GM18505 (cell line): ENCODE results near the gene UGCG.
"Not testable (repeated sequence)": the region's sequence is repeated elsewhere in the genome, so short reads cannot be mapped to it uniquely, and the experiment has no call there.

Experiments used
- ATAC-seq: cut with Tn5 transposase; IDR thresholded peaks from one replicate; pipeline ENCODE4 v1.9.1; 2021; ENCODE audit not compliant: unreplicated experiment
- POLR2A ChIP-seq: IDR thresholded peaks from 4 replicates; pipeline ENCODE4 v1.6.1; 2011; ENCODE audit warnings: borderline replicate concordance; ENCODE audit not compliant: insufficient read depth, insufficient read length; ENCODE audit errors: extremely low read depth

The UGCG gene

DNA sequence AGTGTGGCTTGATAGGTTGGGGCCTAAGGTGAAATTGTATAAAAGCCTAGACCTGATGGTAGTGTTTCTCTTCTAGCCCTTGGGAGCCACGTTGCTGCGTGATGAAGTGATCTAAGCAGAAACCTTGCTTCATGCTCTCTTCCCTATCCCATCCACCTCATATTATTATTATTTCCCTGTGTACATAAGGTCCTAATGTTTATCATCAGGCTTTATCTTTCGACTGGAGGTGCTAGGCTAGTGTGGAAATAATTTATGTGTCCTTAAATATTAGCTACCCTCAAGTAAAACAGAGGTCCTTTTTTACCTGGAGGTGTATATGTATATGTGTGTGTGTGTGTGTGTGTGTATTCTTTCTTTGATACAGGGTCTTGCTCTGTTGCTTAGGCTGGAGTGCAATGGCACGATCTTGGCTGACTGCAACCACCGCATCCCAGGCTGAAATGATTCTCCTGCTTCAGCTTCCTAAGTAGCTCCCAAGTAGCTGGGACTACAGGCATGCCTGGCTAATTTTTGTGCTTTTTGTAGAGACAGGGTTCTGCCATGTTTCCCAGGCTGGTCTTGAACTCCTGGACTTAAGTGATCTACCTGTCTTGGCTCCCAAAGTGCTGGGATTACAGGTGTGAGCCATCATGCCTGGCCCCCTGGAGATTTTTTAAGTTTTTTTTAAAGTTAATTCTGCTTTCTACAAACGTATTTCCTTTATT, 3.7 kb downstream of the UGCG start:
- no peak for ATAC-seq
- no peak for TF ChIP-seq POLR2A

DNA sequence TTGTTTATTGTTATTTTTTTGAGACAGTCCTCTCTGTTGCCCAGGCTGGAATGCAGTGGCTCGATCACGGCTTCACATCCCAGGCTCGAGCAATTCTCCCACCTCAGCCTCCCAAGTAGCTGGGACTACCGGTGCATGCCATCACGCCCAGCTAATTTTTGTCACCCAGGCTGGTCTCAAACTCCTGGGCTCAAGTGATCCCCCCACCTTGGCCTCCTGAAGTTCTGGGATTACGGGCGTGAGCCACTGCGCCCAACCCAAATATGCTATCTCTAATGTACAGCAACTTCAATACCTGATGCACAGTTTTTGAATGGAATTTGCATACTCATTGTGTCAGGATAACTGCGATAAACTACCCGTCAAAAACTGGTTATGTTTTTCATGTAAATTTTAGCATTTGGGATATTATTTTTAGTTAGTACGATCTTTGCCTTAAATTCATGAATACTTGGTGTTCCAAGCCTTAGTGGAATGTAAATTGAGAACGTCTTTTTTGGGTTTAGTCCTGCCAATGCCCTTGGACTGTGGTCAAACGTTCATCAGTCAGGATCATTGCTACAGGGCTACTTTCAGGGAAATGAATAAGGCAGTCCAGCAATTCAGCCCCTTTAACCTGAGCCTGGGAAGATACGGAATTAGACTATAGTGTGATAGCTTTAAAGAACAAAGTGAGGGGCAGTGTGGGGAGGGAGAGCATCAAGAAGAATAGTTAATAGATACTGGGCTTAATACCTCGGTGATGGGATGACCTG, 4.4 kb downstream of the UGCG start:
- no peak for ATAC-seq
- no peak for TF ChIP-seq POLR2A

DNA sequence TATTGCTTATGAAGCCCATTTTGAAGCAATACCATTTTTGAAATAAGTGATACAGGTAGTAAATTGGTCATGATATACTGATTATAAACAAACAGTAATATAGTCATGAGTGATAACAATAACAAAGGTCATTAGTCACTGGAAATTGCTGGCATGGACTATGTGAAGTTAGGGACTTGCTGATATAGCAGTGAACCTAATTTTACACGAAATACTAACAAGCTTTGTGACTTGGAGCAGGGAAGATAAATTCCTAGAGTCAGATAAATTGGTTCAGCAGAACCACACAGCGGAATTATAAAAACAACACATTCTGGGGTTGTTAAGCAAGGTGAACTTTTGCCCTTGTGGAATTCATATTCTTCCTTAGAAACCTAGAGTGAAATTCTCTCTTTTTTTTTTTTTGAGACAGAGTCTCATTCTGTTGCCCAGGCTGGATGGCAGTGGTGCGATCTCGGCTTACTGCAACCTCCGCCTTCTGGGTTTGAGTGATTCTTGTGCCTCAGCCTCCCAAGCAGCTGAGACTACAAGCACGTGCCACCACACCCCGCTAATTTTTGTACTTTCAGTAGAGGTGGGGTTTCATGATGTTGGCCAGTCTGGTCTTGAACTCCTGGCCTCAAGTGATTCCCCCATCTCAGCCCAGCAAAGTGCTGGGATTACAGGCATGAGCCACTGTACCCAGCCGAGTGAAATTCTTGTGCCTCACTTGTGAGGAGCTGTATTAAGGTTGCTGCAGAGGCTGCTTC, 6.0 kb downstream of the UGCG start:
- TF ChIP-seq POLR2A = no peak
- ATAC-seq = no peak

DNA sequence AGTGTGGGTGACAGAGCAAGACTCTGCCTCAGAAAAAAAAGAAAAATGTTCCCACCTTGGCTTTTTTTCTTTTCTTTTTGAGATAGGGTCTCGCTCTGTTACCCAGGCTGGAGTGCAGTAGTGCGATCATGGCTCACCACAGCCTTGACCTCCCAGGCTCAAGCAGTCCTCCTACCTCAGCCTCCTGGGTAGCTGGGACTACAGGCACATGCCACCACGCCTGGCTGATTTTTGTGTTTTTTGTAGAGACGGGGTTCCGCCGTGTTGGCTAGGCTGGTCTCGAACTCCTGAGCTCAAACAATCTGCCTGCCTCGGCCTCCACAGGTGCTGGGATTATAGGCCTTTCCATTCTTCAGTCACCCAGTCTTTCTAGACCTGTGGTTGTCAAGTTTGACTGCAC, 6.9 kb downstream of the UGCG start:
- not testable (repeated sequence) for ATAC-seq

DNA sequence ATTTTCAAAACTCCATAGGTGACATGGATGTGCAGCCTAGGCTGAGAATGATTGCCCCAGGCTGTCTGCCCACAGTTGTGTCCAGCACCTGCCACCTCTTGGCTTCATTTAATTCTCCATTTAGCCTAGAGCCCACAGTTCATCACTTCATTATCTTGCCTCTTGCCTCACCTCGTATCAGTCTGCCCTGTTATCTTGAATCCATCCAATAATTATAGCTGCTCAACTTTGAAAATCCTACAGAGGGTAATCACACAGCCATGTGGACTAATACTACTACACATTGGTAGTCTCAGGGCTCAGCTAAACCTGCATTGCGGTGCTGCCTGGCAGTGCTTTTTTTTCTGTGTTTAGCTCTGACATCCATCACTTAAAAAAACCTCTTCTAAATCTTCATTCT, 7.4 kb downstream of the UGCG start:
- no peak for ATAC-seq
- TF ChIP-seq POLR2A = no peak

DNA sequence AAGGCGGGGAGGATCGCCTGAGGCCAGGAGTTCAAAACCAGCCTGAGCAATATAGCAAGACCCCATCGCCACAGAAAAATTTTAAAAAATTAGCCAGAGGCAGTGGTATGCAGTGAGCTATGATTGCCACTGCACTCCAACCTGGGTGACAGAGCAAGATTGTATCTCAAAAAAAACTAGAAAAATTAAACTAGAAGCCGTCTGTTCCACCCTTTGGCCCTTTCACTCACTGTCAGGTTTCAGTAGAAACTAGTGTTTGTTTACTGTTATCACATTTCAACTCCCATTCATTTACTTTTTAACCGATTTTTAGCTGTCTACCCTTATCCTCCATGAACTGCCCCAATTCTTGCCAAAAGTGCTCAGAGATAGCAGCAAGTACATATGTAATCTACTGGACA, 8.3 kb downstream of the UGCG start:
- TF ChIP-seq POLR2A = no peak
- ATAC-seq = no peak

DNA sequence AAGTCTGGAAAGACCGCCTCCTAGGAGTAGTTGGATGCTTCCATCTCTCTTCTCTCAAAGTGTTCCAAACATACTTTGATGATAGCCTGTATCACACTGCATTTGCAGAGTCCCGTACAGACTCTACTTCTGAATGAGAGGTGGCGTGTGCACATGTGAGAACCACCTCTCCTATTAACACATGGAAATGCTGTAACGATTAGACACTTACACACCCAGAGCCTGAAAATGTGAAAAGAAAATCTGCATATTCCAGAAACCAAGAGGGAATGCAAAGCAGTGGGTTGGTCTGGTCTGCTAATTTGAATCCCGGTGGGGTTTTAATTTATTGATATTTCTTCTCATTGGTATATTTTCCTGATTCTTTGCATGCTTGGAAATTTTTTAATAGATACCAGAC, 10.5 kb downstream of the UGCG start:
- no peak for TF ChIP-seq POLR2A
- no peak for ATAC-seq

DNA sequence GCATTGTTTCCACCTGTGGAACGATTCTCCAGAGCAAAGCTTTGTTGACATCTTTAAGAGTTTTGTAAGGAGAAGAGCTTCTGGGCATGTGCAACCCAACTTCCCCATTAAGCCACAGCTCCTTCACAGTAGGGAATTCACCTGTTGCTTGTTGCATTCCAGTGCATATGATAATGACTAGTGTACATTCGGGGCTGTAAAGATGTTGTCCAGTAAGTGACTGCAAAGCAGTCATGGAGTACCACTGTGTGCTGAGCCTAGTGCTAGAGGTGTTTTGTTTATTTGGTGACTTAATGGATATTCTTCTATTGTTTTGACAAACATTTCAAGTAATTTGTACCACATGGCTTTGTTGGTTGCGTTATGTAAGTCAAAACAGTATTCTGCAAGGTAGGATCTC, 12.8 kb downstream of the UGCG start:
- no peak for TF ChIP-seq POLR2A
- no peak for ATAC-seq

DNA sequence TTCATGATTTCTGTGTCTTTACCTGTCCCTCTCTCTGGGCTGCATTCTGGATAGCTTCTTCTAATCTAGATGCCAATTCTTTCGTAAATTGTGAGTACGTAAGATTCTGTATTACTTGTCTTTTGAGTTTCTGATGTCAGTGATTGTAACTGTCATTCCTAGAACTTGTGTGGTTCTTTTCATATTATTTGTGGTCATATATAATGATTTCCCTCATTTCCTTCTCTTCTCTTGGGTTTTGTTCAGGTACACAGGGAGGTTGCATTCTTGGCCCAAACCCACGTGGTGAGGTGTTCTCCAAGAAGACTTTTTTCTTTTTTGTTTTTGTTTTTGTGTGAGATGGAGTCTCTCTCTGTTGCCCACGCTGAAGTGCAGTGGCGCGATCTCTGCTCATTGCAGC, 13.8 kb downstream of the UGCG start:
- no peak for ATAC-seq
- no peak for TF ChIP-seq POLR2A

DNA sequence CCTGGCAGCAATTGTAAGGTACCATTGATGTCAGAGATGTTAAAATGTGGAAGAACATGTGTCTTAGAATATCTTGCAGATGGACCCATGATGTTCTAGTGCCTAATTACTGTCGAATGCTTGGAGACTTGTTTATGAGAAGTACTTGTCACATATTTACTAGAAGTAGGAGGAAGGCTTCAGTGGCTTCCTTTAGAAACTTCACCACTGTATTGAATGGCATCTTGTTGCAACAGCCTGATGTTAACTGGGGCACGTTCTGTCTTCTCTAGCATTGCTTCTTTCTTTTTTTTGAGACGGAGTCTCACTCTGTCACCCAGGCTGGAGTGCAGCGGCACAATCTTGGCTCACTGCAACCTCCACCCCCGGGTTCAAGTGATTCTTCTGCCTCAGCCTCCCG, 16.5 kb downstream of the UGCG start:
- ATAC-seq = no peak
- no peak for TF ChIP-seq POLR2A

DNA sequence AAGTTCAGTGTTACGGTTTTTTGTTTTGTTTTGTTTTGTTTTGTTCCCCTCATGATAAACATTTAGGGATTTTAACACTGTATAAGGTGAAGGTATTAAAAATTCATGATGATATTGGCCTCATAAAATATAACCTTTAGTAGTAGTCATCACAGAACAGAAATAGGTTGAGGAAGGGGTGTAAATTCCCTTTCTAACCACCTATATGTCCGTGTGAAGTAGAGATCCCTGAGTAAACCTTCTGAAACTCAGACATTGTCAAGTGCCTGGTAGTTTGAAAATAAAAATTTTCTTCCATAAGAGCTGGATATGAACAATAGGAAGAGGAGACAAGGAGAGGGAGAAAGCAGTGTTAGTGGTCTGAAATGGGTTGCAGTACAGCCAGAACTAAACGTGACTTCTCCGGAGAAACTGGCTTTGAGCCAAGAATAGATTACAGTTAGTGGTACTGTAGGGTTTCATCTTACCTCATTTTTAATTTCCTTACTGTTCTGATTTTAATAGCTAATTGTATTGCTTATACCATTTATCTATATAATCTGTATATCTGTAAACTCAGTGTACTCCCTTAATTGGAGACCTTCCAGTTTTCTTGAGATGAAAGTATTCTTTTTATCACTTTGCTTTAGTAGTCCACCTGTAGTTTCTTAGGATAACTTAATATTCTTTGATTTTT, 18.3 kb downstream of the UGCG start:
- TF ChIP-seq POLR2A = no peak
- no peak for ATAC-seq

DNA sequence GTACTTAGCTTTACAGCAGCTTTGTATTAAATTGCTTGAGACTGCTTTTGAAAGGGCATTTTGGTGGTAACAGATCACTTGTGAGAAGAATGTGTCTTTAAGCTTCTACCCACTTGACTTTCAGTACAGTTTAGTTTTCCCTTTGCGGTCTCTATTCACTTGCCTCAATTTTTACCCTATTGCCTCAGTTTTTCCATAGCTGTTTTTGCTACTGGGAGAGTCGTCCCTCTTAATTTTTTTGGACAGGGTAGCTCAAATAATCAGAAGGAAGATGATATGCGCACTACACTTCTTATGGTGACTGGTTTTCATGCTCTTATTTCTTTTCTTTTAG, 18.8 kb downstream of the UGCG start:
- TF ChIP-seq POLR2A = no peak
- no peak for ATAC-seq

DNA sequence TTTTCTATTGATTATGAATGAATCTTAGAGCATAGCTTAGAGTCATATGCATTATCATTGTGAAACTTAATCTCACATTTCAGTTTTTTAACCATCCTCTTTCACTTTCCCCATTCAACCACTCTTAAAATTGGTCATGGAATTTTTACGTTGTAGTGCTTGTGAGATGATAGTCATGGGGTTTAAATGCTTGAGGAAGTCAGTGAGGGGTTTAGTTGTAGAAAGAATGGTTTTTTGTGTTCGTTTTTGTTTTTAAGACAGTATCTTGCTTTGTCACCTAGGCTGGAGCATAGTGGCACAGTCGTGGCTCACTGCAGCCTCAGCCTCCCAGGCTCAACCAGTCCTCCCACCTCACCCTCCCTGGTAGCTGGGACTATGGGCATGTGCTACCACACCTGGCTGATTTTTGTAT, 19.6 kb downstream of the UGCG start:
- no peak for TF ChIP-seq POLR2A
- ATAC-seq = peak; percentile 67
